ENCODE measurements around the gene PDE4D.

The PDE4D gene

GRCh38 chr5:59007460-59008063, 886.0 kb downstream of the PDE4D start:
- TF ChIP-seq ZC3H10 (CRISPR knock-in tag; IDR thresholded peaks at IDR 0.05) (no peak), CREB5 (CRISPR knock-in tag; IDR thresholded peaks at IDR 0.05; ENCODE audit: low read depth) (no peak), RARB (CRISPR knock-in tag; IDR thresholded peaks at IDR 0.05) (no peak), CSRNP3 (CRISPR knock-in tag; IDR thresholded peaks at IDR 0.05) (no peak), BACH2 (CRISPR knock-in tag; IDR thresholded peaks at IDR 0.05; ENCODE audit: borderline replicate concordance) (no peak), ZFP3 (CRISPR knock-in tag; IDR thresholded peaks at IDR 0.05) (no peak), PATZ1 (CRISPR knock-in tag; IDR thresholded peaks at IDR 0.05; ENCODE audit: borderline replicate concordance) (no peak), ZNF8 (CRISPR knock-in tag; IDR thresholded peaks at IDR 0.05) (no peak), TOX (CRISPR knock-in tag; IDR thresholded peaks at IDR 0.05; ENCODE audit: borderline replicate concordance) (no peak), ZNF70 (CRISPR knock-in tag; IDR thresholded peaks at IDR 0.05) (no peak), GLIS3 (CRISPR knock-in tag; IDR thresholded peaks at IDR 0.05) (no peak), ISL1 (CRISPR knock-in tag; IDR thresholded peaks at IDR 0.05) (no peak)
- 0 out of 3 replicates have a peak, but pooled peaks have one; percentile 47 for ATAC-seq

GRCh38 chr5:59005934-59006701, 887.4 kb downstream of the PDE4D start:
- no peak for TF ChIP-seq SNAI2 (CRISPR knock-in tag; IDR thresholded peaks at IDR 0.05)
- TF ChIP-seq ZNF565 (CRISPR knock-in tag; conservative IDR thresholded peaks at IDR 0.05; ENCODE audit: low read depth) = no peak
- no peak for TF ChIP-seq GLIS3 (CRISPR knock-in tag; IDR thresholded peaks at IDR 0.05)
- TF ChIP-seq ISL1 (CRISPR knock-in tag; IDR thresholded peaks at IDR 0.05) = no peak
- no peak for TF ChIP-seq TCF4 (CRISPR knock-in tag; IDR thresholded peaks at IDR 0.05; ENCODE audit: borderline replicate concordance)
- no peak for TF ChIP-seq ESRRG (CRISPR knock-in tag; IDR thresholded peaks at IDR 0.05)
- TF ChIP-seq BACH2 (CRISPR knock-in tag; IDR thresholded peaks at IDR 0.05; ENCODE audit: borderline replicate concordance) = no peak
- TF ChIP-seq ZFP3 (CRISPR knock-in tag; IDR thresholded peaks at IDR 0.05) = no peak
- TF ChIP-seq CREB5 (CRISPR knock-in tag; IDR thresholded peaks at IDR 0.05; ENCODE audit: low read depth) = no peak
- TF ChIP-seq ARNTL (CRISPR knock-in tag; IDR thresholded peaks at IDR 0.05; ENCODE audit: borderline replicate concordance, low read depth) = no peak
- no peak for TF ChIP-seq ZFP30 (CRISPR knock-in tag; IDR thresholded peaks at IDR 0.05)
- no peak for TF ChIP-seq TOX (CRISPR knock-in tag; IDR thresholded peaks at IDR 0.05; ENCODE audit: borderline replicate concordance)
- TF ChIP-seq OSR1 (CRISPR knock-in tag; IDR thresholded peaks at IDR 0.05) = no peak
- TF ChIP-seq PPARA (CRISPR knock-in tag; IDR thresholded peaks at IDR 0.05; ENCODE audit: borderline replicate concordance) = no peak
- TF ChIP-seq ZNF8 (CRISPR knock-in tag; IDR thresholded peaks at IDR 0.05) = no peak
- no peak for TF ChIP-seq ZC3H10 (CRISPR knock-in tag; IDR thresholded peaks at IDR 0.05)
- TF ChIP-seq PATZ1 (CRISPR knock-in tag; IDR thresholded peaks at IDR 0.05; ENCODE audit: borderline replicate concordance) = no peak
- no peak for ATAC-seq

GRCh38 chr5:59003641-59004040, 889.9 kb downstream of the PDE4D start:
- ATAC-seq = no peak
- TF ChIP-seq TCF4 (CRISPR knock-in tag; IDR thresholded peaks at IDR 0.05; ENCODE audit: borderline replicate concordance) (no peak), POU6F1 (CRISPR knock-in tag; IDR thresholded peaks at IDR 0.05; ENCODE audit: borderline replicate concordance, low read depth) (no peak), ESRRG (CRISPR knock-in tag; IDR thresholded peaks at IDR 0.05) (no peak), TSHZ2 (CRISPR knock-in tag; IDR thresholded peaks at IDR 0.05) (no peak), ZFP30 (CRISPR knock-in tag; IDR thresholded peaks at IDR 0.05) (no peak), TOX (CRISPR knock-in tag; IDR thresholded peaks at IDR 0.05; ENCODE audit: borderline replicate concordance) (no peak)

Data from SK-N-SH treated with all-trans-retinoic acid at 6 μM for 48 hours (cell line).